GM21737 (cell line): ENCODE results near the gene UTP3.
"Not testable (repeated sequence)": the region's sequence is repeated elsewhere in the genome, so short reads cannot be mapped to it uniquely, and the experiment has no call there.

Experiments used
- ATAC-seq: cut with Tn5 transposase; IDR thresholded peaks from one replicate; pipeline ENCODE4 v1.9.1; 2021; ENCODE audit warnings: mild to moderate bottlenecking, moderate library complexity; ENCODE audit not compliant: unreplicated experiment

UTP3 gene

DNA sequence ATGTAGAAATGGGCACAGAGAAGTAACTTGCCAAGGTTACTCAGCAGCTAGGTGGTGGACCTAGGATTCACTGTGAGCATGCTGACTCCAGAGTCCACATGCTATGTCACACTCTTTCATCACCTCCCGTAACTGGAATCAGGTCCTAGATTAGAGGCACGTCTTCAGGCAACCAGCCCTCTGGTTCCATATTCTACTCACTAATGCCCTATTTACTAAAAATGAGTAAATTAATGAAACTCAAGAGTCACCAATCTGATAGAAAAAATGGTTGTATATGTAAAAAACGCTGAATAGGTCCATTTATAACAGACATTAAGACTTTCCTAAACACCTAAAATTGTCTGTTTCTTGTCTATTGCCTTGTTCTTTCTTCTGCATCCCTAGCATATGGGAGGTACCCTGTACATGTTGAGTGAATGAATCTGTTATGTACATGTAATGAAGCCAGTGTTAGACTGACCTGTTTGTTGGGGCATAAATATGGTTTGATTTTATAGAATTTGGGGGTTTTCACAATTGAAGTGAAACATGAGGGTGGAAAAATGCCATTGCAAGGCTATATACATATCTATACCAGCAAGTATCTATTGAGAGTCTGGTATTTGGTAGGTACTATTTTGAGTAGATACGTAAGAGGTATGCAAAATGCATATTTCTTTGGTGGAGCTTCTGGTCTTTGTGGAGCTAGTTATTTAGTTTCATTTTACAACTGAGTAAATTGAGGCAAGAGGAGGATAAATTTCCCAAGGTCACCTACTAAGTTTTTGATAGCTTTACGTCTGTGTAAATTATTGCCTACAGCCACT lies 26.0 kb downstream of the UTP3 start:
- peak; percentile 47 for ATAC-seq

DNA sequence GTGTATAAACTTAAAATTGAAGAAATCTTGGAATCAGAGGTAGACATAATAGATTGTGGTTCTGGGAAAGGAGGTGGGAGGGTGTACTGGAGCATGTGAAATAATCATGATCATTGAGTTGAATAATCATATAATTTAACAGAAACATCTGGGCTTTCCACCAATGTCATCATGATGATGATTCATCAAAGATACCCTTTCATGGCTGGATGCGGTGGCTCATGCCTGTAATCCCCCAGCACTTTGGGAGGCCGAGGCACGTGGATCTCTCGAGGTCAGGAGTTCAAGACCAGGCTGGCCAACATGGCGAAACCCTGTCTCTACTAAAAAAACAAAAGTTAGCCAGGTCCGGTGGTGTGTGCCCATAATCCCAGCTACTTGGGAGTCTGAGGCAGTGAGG lies 26.8 kb downstream of the UTP3 start:
- ATAC-seq, result peak; percentile 16

DNA sequence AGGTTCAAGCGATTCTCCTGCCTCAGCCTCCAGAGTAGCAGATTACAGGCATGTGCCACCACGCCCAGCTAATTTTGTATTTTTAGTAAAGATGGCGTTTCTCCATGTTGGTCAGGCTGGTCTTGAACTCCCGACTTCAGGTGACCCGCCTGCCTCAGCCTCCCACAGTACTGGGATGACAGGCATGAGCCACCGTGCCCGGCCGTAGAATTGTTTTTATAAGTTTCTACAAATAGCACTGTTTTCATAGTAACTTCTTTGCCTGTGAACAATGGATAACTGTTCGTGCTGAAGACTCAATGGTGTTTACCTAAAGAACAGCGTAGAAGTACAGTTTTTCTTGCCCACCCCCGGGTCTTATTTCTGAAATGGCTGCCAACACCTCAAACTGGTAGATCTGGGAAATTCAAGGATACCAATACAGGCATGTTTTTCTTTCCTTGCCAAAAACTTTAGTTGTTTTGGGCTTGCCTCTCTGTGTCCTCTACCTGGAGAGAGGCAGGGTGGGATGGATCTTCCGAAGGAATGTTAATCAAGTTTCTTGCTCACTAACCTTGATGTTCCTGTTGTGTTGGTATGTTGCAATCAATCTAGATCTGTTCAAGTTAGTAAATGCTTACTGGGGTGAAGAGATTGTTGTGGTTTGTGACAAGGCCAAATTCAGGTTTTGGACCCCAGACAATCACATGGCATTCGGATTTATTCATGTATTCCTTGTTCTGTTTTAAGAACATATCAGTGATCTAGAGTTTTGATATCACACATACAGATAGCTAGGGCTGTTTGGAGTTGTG lies 30.7 kb downstream of the UTP3 start:
- ATAC-seq, result no peak

DNA sequence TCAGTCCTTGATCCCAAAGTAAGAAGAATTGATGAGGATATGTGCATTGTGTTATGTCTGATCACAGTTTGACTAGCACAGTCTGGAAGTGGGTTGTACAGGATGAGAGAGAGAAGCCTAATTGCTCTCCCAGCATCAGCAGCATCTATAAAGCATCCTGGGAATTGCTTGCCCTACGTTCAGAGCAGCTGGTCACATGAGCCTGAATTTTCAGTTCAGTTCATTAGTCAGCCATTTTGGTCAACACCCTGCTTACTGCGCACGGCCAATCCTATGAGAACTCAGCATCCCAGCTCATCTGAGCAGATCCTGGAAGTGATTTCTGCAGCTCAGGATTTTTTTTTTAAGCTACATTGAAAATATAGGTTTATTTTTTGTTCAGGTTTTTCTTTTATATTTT lies 33.4 kb downstream of the UTP3 start, which contains the start of gene RUFY3:
Gene RUFY3, plus strand, starts transcription at position 218 of the 400 bp plus-strand sequence. CDS start 610 bp downstream, outside the sequence.
- no peak for ATAC-seq

DNA sequence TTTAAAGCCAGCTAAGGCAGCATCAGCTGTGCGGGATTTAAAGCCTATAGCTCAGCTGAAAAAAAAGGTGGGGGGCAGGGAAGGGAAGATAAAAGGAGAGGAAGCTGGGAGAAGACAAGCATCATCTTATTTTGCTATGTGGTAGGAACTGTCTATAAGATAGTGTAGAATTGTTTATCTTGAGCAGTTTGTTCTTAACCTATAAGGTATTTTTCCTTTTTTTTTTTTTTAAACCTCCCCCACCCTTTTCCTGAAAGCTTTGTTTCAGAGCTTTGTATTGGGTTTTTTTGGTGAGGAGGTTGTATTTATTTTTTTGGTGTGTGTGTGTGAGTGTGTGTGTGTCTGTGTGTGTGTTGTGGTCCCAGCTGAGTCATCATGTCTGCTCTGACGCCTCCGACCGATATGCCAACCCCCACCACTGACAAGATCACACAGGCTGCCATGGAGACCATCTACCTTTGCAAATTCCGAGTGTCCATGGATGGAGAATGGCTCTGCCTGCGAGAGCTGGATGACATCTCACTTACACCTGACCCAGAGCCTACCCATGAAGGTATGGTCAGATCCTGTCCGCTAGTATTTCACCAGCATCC lies 34.0 kb downstream of the UTP3 start:
- no peak for ATAC-seq

DNA sequence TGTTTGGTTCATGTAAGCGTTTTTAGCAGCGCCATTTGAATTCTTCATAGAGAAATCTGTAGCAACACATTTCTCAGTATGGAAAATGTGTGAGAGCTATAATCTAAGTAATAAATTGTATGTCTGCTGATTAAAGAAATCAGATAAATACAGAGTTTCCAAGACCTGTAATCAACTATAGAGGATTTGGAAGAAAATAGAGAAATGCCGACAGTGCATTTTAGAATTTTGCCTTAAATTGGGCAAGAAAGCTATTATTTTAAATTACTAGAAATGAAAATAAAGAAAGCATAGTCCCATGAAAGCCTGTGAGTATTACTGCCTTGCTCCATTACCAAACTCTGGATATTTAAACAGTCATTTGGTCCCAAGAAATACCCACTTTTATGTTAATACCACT lies 36.1 kb downstream of the UTP3 start:
- ATAC-seq, result no peak

DNA sequence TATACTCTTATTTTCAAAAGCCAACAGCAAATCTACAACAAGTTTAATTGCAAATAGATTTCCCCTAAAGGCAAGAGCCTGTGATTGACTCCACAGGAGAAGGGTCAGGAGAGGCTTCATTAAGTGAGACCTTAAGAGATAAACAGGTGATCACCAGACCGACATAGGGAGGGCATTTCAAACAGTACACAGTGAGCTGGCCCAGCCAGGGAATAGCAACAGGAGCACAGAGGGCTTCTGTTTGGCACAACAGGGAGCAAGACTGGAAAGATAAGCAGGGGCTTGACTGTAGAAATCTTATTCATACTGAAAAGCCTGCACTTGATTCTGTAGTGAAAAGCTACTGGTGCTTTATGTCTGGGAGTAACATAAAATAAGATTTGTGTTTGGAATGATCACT lies 37.3 kb downstream of the UTP3 start:
- ATAC-seq, result no peak

DNA sequence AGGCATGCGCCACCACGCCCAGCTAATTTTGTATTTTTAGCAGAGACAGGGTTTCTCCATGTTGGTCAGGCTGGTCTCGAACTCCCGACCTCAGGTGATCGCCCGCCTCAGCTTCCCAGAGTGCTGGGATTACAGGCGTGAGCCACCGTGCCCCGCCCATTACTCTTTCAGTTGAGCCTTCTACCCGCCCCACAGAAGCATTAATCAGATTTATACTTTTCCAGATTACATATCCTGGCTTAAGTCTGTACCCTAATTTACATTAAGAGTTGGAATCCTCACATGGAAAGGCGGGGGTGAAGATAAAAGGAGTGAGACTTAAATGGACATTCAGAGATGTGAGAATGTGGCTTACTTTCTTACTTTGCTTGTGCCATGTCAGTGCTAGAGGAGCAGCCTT lies 38.2 kb downstream of the UTP3 start:
- not testable (repeated sequence) for ATAC-seq

DNA sequence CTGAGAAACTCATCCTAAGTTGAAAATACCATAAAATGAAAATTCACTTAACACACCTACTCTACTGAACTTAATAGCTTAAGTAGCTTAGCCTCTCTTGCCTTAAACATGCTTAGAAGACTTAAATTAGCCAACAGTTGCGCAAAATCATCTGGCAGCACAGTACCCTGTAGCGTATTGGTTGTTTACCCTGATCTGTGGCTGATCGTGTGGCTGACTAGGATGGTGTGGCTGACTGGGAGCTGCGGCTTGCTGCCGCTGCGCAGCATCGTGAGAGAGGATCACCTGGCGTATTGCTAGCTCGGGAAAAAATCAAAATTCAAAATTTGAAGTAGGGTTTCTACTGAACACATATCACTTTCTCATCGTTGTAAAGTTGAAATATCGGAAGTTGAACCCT lies 39.8 kb downstream of the UTP3 start:
- no peak for ATAC-seq

DNA sequence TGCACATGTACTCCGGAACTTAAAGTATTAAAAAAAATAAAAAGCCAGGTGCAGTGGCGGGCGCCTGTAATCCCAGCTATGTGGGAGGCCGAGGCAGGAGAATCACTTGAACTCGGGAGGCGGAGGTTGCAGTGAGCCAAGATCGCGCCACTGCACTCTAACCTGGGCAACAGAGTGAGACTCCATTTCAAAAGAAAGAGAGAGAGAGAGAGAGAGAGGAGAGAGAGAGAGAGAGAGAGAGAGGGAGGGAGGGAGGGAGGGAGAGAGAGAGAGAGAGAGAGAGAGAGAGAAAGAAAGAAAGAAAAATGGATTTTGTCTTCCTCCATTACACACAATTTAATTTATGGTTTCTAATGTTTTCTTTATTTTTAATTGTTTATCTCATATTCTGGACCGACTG lies 44.5 kb downstream of the UTP3 start:
- ATAC-seq, result not testable (repeated sequence)

DNA sequence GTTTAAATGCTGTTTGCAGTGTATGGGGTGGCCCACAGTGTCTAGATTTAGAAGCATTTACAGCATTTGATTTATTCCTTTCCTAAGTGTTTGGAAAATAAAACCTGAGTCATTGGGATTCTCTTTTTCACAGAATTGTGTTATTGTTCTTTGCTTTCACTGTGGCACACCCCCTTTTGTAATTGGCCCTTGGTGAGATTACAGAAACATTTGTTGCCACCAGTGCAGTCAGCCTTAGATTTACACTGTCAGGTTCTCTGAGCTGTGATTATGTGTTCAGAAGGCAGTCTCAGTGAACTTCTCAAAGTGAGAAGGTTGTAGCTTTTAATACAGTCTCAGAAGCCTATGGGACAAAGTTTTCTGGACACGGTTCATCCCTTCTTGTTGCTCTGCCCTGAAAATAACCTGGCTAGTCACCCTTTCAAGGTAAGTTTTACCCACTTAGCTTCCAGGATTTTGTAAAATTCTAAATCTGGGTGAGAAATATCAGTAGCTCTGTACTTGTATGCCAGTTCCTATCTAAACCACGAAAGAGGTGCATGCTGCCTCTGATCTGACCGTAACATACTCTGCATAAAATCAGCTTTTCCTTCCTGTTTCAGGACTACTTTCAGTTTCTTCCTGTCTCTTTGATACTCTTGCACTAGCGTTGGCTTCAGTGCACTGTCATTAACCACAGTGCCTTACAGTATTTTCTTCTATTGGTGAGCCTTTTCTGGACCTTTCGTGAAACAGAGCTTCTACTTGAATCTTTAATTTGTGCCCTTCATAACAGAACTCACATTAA lies 46.0 kb downstream of the UTP3 start:
- ATAC-seq, result peak; percentile 92

DNA sequence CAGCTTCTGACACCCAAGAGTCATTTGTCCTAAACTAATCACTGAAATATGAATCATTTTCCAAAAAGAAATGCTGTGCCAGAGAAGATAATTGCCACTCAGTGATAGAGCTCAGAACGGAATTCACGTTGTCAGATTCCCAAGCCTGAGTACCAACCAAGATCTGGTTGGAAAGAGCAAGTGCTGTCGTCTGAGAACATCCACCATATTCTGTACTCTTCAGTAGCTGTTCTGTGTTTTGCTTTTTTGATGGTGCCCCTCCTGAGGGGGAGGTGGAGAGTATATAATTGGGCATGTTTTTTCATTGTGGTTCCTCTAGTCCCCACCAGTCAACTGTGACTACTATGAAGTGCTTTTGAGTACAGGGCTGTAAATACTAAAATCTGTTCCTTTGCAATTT lies 46.6 kb downstream of the UTP3 start:
- ATAC-seq, result no peak

DNA sequence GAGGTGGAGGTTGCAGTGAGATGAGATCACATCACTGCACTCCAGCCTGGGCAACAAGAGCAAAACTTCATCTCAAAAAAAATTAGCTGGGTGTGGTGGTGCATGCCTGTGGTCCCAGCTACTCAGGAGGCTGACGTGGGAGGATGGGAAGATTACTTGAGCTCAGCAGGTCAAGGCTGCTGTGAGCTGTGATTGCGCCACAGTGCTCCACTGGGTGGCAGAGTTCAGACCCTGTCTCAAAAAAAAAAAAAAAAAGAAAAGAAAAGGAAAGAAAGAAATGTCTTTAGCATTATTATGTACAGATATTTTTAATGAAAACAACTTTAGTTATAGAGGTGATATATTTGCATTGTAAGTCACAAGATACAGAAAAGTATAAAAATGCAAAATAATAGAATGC lies 47.6 kb downstream of the UTP3 start:
- ATAC-seq, result not testable (repeated sequence)

DNA sequence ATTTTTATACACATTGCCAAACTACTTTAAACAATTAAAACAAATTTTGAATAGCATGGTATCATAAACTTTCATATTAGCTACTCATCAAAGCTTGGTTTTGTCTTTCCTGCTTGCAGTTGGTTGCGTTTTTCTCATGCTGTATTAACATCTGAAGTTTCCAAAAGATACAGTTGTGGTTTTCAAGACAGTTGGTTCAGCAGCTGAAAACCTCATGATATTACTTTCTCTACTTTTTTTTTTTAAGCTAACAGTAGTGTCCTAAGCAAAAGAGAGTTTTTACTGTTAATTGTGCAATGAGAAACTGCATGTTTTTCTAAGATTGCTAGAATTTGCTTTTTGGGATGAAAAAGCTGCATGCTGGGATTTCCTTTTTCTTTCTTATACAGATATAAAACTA lies 48.7 kb downstream of the UTP3 start:
- no peak for ATAC-seq

DNA sequence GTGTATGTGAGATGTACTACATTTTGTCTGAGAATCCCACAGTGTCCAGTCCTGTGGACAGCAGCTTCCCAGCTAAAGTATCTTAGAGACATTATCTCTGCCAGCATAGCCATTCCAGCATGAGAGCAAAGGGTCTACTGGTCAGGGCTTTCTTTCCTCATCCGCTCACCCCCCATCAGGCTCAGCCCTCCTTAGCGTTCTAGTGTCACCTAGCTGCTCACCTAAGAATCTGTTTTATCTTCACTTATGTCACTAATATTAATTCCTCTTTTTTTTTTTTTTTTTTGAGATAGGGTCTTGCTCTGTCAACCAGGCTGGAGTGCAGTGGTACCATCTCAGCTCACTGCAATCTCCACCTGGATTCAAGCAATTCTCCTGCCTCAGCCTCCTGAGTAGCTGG lies 49.1 kb downstream of the UTP3 start:
- ATAC-seq, result no peak

DNA sequence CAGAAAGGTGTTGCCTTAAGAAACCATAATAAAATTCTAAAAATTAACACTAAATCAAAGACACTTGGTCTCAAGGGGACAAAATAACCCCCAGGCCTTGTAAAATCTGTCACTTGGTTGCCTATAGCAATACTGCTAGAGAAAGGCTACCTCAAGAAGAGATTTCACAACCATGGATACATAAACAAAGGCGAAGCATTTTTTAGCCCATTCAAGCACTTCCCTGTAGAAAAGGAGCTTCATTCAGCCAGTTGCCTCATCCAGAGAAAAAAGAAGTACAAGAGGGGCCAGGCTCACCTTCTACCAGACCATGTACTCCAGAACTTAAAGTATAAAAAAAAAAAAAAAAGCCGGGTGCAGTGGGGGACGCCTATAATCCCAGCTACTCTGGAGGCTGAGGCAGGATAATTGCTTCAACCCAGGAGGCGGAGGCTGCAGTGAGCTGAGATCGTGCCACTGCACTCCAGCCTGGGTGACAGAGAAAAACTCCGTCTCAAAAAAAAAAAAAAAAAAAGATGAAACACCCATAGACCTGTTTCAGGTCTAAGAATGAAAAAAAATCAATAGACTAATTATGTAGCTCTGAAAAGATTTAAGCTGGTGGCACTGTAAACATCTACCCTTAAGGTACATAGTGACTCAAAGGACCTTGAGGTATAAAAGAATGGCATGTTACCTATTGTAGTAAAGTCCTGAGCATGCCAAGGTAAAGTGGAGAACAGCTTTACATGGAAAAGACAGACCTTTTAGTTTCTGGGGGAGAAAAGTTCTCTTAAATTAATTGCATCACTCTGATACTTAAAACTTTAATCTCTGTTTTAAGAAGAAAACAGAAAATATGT lies 51.4 kb downstream of the UTP3 start:
- ATAC-seq, result no peak
